GM23248 (cell line): ENCODE measurements around the gene ACOX3.

Source experiments
- EZH2 ChIP-seq: fragments of 200-600 bp; sonication (generic); IDR thresholded peaks from 2 replicates; pipeline ENCODE4 v1.6.1; 2018; ENCODE audit warnings: antibody characterized with exemption, mild to moderate bottlenecking; ENCODE audit not compliant: insufficient read depth, poor library complexity, severe bottlenecking
- EZH2phosphoT487 ChIP-seq: fragments of 200-600 bp; sonication (generic); IDR thresholded peaks from 2 replicates; pipeline ENCODE4 v1.6.1; 2018; ENCODE audit warnings: antibody characterized with exemption, moderate library complexity, mild to moderate bottlenecking, low read depth; ENCODE audit not compliant: insufficient read depth

- TF ChIP-seq EZH2phosphoT487 (no peak), EZH2 (no peak)
Measured at GRCh38 chr4:8365951-8366350, 74.6 kb downstream of the ACOX3 start.
